ENCODE measurements around the gene CMIP. TPM values are rescaled to one million over a fixed set of nuclear protein-coding genes. Genes with fewer than 3 reads are reported as not detected.

Gene CMIP
- total RNA-seq: 13.6 and 19.1 TPM in 2 replicates

- TF ChIP-seq CTCF (conservative IDR thresholded peaks at IDR 0.05; ENCODE audit: low read depth, low read length): no peak
- DNase-seq (ENCODE audit: low read depth): no peak
- H3K4me3 ChIP-seq (ENCODE audit: low read depth, low read length): peak within 1 kb of the TSS; percentile 93
Observed at GRCh38 chr16:81444448-81445121, at the start of gene CMIP. CMIP (plus strand) TSS chr16:81444808.

- H3K4me3 ChIP-seq (ENCODE audit: low read depth, low read length): no peak overlapping the region
- DNase-seq (ENCODE audit: low read depth): no peak
Observed at GRCh38 chr16:81394966-81395655, 49.5 kb upstream of the CMIP start.

GRCh38 chr16:81397058-81397878 is 47.3 kb upstream of the CMIP start:
- H3K4me3 ChIP-seq (ENCODE audit: low read depth, low read length): no peak overlapping the region
- DNase-seq (ENCODE audit: low read depth): no peak
- TF ChIP-seq CTCF (conservative IDR thresholded peaks at IDR 0.05; ENCODE audit: low read depth, low read length): no peak

More at GRCh38 chr16:81394966-81395655, 49.5 kb upstream of the CMIP start:
- no peak for TF ChIP-seq CTCF (conservative IDR thresholded peaks at IDR 0.05; ENCODE audit: low read depth, low read length)

- TF ChIP-seq CTCF (conservative IDR thresholded peaks at IDR 0.05; ENCODE audit: low read depth, low read length): no peak
- DNase-seq (ENCODE audit: low read depth): no peak
- no peak overlapping the region for H3K4me3 ChIP-seq (ENCODE audit: low read depth, low read length)
Observed at GRCh38 chr16:81397879-81398520, 46.6 kb upstream of the CMIP start.

GRCh38 chr16:81399909-81400308 is 44.7 kb upstream of the CMIP start:
- TF ChIP-seq CTCF (conservative IDR thresholded peaks at IDR 0.05; ENCODE audit: low read depth, low read length): no peak
- no peak overlapping the region for H3K4me3 ChIP-seq (ENCODE audit: low read depth, low read length)
- no peak for DNase-seq (ENCODE audit: low read depth)

- H3K4me3 ChIP-seq (ENCODE audit: low read depth, low read length): no peak overlapping the region
- TF ChIP-seq CTCF (conservative IDR thresholded peaks at IDR 0.05; ENCODE audit: low read depth, low read length): no peak
- DNase-seq (ENCODE audit: low read depth): no peak
Observed at GRCh38 chr16:81401035-81401950, 43.3 kb upstream of the CMIP start.
